Erythroblast (primary cell): ENCODE data around the gene MTA2.

ENCODE experiments used
- GATA1 ChIP-seq: IDR thresholded peaks from 2 replicates; pipeline ENCODE4 v1.6.1; 2011; ENCODE audit warnings: low read depth, mild to moderate bottlenecking, control low read depth, low read length, moderate library complexity
- POLR2A ChIP-seq: IDR thresholded peaks from 2 replicates; pipeline ENCODE4 v1.6.1; 2011; ENCODE audit warnings: mild to moderate bottlenecking, low read length

DNA sequence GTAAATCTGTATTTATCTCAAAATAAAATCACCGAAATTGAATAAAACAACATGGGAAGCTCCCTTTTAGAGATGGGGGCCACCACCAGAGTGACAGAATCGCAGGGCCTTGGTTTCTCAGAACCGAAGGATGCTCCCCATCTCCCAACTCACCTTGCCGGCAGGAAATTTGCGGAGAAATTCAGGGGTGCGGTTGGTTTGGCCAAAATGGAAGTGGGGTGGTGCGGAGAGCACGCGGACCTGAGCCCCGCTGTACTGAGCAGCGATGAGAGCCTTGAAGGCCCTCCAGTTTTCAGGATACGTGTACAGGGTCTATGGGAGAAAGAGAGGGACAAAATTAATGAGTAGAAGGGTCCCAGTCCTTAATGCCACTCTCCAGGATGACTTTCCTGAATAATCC is 29.2 kb downstream of the MTA2 start:
- no peak for TF ChIP-seq POLR2A
- TF ChIP-seq GATA1 = no peak
